ENCODE measurements around the gene SNTG2. TPM values are rescaled to one million over a fixed set of nuclear protein-coding genes. Genes with fewer than 3 reads are reported as not detected.

The SNTG2 gene
- total RNA-seq, 4 donors from 2014 or later = 0.99 to 3.9 (median 2.3) TPM

- Histone ChIP-seq H3K36me3 (no peaks in the 10 kb centered on the region), H3K4me1 (no peaks in the 10 kb centered on the region), H3K9me3 (no peaks in the 10 kb centered on the region), H3K27me3 (no peaks in the 10 kb centered on the region), H3K4me3 (no peak overlapping the region), H3K27ac (no peak overlapping the region)
- TF ChIP-seq POLR2A (IDR thresholded peaks at IDR 0.05) = no peak
- TF ChIP-seq EP300 (IDR thresholded peaks at IDR 0.05) = no peak
- TF ChIP-seq, protein P1, sequence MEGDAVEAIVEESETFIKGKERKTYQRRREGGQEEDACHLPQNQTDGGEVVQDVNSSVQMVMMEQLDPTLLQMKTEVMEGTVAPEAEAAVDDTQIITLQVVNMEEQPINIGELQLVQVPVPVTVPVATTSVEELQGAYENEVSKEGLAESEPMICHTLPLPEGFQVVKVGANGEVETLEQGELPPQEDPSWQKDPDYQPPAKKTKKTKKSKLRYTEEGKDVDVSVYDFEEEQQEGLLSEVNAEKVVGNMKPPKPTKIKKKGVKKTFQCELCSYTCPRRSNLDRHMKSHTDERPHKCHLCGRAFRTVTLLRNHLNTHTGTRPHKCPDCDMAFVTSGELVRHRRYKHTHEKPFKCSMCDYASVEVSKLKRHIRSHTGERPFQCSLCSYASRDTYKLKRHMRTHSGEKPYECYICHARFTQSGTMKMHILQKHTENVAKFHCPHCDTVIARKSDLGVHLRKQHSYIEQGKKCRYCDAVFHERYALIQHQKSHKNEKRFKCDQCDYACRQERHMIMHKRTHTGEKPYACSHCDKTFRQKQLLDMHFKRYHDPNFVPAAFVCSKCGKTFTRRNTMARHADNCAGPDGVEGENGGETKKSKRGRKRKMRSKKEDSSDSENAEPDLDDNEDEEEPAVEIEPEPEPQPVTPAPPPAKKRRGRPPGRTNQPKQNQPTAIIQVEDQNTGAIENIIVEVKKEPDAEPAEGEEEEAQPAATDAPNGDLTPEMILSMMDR (IDR thresholded peaks at IDR 0.05) = no peak
- no peak for TF ChIP-seq POLR2AphosphoS5 (IDR thresholded peaks at IDR 0.05)
- DNase-seq (ENCODE audit: low spot score in 2 of 2) = no peak
- 38% methylated on average over 7 of the region's 7 CpGs for WGBS
Measured at GRCh38 chr2:1068822-1069221, 118.2 kb downstream of the SNTG2 start.

- Histone ChIP-seq H3K9me3 (no peaks in the 10 kb centered on the region), H3K27ac (no peak overlapping the region), H3K36me3 (no peaks in the 10 kb centered on the region), H3K4me3 (no peak overlapping the region), H3K4me1 (no peaks in the 10 kb centered on the region), H3K27me3 (no peaks in the 10 kb centered on the region)
- TF ChIP-seq POLR2AphosphoS5 (IDR thresholded peaks at IDR 0.05) = no peak
- TF ChIP-seq, protein P1 (IDR thresholded peaks at IDR 0.05) = no peak
- TF ChIP-seq POLR2A (IDR thresholded peaks at IDR 0.05) = no peak
- DNase-seq (ENCODE audit: low spot score in 2 of 2) = no peak
- WGBS = 88% methylated on average over 15 of the region's 15 CpGs
Measured at GRCh38 chr2:1069847-1070246, 119.2 kb downstream of the SNTG2 start.

- H3K9me3 ChIP-seq = no peaks in the 10 kb centered on the region
- WGBS = 83% methylated on average over 7 of the region's 7 CpGs
Measured at GRCh38 chr2:1070601-1071000, 120.0 kb downstream of the SNTG2 start.

DNA sequence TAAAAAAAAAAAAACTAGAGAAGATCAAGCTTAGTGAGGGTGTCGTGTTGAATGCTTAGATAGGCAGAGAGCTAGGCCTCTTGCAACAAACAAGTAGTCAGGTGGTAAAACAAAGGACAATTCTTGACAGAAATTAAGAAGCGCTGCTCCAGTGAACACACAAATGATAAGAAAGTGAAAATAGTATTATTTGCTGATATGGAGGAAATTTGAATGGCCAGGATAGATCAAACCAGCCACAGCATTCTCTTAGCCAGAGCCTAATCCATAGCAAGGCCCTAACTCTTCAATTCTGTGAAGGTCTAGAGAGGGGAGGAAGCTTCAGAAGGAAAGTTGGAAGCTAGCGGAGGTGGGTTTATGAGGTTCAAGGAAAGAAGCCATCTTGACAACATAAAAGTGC is 121.0 kb downstream of the SNTG2 start:
- DNase-seq (ENCODE audit: low spot score in 2 of 2) = no peak
- no peaks in the 10 kb centered on the region for H3K9me3 ChIP-seq
- H3K27ac ChIP-seq = no peak overlapping the region
- H3K4me3 ChIP-seq = no peak overlapping the region
- no peaks in the 10 kb centered on the region for H3K4me1 ChIP-seq
- H3K36me3 ChIP-seq = no peaks in the 10 kb centered on the region
- H3K27me3 ChIP-seq = no peaks in the 10 kb centered on the region
- WGBS = 97% methylated on average over 3 of the region's 3 CpGs
- TF ChIP-seq, protein P1 (IDR thresholded peaks at IDR 0.05) = no peak
- no peak for TF ChIP-seq POLR2A (IDR thresholded peaks at IDR 0.05)

More at GRCh38 chr2:1070601-1071000, 120.0 kb downstream of the SNTG2 start:
- no peaks in the 10 kb centered on the region for H3K36me3 ChIP-seq
- H3K27me3 ChIP-seq = no peaks in the 10 kb centered on the region
- no peak for DNase-seq (ENCODE audit: low spot score in 2 of 2)
- TF ChIP-seq EP300 (IDR thresholded peaks at IDR 0.05) (no peak), POLR2A (IDR thresholded peaks at IDR 0.05) (no peak), POLR2AphosphoS5 (IDR thresholded peaks at IDR 0.05) (no peak)
- TF ChIP-seq, protein P1 (IDR thresholded peaks at IDR 0.05) = no peak
- no peaks in the 10 kb centered on the region for H3K4me1 ChIP-seq
- no peak overlapping the region for H3K27ac ChIP-seq
- no peak overlapping the region for H3K4me3 ChIP-seq

DNA sequence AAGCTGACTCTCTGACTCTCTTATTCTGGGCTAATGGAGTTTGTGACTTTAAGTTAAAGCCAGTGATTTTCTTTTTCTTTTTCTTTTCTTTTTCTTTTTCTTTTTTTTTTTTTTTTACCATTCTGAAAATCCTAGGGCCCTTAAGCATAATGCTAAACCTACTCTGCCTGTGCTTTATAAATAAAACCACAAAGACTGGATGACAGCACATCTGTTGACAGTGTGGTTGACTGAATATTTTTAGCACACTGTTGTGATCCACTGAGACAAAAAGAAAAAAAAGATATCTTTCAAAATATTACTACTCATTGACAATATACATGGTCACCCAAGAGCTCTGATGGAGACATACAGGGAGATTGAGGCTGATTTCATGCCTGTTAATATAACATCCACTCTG is 121.6 kb downstream of the SNTG2 start:
- DNase-seq (ENCODE audit: low spot score in 2 of 2) = no peak
- Histone ChIP-seq H3K4me1 (no peaks in the 10 kb centered on the region), H3K9me3 (no peaks in the 10 kb centered on the region), H3K27ac (no peak overlapping the region), H3K27me3 (no peaks in the 10 kb centered on the region), H3K36me3 (no peaks in the 10 kb centered on the region), H3K4me3 (no peak overlapping the region)
- TF ChIP-seq EP300 (IDR thresholded peaks at IDR 0.05) (no peak), POLR2AphosphoS5 (IDR thresholded peaks at IDR 0.05) (no peak), POLR2A (IDR thresholded peaks at IDR 0.05) (no peak)
- TF ChIP-seq, protein P1 (IDR thresholded peaks at IDR 0.05) = no peak
